ENCODE data around the gene ETFB.

- TF ChIP-seq, protein P1, sequence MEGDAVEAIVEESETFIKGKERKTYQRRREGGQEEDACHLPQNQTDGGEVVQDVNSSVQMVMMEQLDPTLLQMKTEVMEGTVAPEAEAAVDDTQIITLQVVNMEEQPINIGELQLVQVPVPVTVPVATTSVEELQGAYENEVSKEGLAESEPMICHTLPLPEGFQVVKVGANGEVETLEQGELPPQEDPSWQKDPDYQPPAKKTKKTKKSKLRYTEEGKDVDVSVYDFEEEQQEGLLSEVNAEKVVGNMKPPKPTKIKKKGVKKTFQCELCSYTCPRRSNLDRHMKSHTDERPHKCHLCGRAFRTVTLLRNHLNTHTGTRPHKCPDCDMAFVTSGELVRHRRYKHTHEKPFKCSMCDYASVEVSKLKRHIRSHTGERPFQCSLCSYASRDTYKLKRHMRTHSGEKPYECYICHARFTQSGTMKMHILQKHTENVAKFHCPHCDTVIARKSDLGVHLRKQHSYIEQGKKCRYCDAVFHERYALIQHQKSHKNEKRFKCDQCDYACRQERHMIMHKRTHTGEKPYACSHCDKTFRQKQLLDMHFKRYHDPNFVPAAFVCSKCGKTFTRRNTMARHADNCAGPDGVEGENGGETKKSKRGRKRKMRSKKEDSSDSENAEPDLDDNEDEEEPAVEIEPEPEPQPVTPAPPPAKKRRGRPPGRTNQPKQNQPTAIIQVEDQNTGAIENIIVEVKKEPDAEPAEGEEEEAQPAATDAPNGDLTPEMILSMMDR (IDR thresholded peaks at IDR 0.05) = no peak
- TF ChIP-seq POLR2A (IDR thresholded peaks at IDR 0.05) = no peak
- TF ChIP-seq POLR2AphosphoS5 (IDR thresholded peaks at IDR 0.05) = no peak
Observed at GRCh38 chr19:51372021-51372648, 5.9 kb upstream of the ETFB start.
